ENCODE measurements around the gene TRPT1. TPM values are rescaled to one million over a fixed set of nuclear protein-coding genes. Genes with fewer than 3 reads are reported as not detected.

TRPT1 gene
- total and polyA plus RNA-seq, 9 of the 15 experiments (the other 6 are each of a cell fraction or from before 2014, with no cell fraction given) = 4.6 to 41.7 (median 23.1) TPM

- ChIA-PET POLR2A (interaction anchor here (0.6 to 1.2 kb wide), 5 partner anchors 10 to 428 kb away, joined by 3 to 7 read pairs (median 4); partner anchors contain the start of gene PLCB3), CTCF (ENCODE audit: low intra/inter-chr PET ratio) (no interaction called here)
- intact Hi-C loops (cut with micrococcal nuclease) = no loop called here
- BruUV-seq (replicated peaks) = no TSS peak
- Histone ChIP-seq H2AFZ (ENCODE audit: low read depth, low read length) (no peak overlapping the region), H3K27me3 (ENCODE audit: control insufficient read depth in 2 of 2, insufficient read depth in 2 of 2, low read length in 2 of 2) (no peaks in the 10 kb centered on the region), H3K4me3 (no peak overlapping the region), H4K20me1 (replicated peaks; ENCODE audit: control insufficient read depth, insufficient read depth, low read length) (0 out of 2 replicates have a peak, but pooled peaks cover 4% of the 10 kb centered on the region), H3K36me3 (ENCODE audit: control insufficient read depth, insufficient read depth, low read length) (peaks cover 90% of the 10 kb centered on the region), H3K9me1 (ENCODE audit: control insufficient read depth, insufficient read depth, low read length) (no peaks in the 10 kb centered on the region), H3K27ac (ENCODE audit: extremely low read depth, low read depth, low read length) (no peak overlapping the region), H3K9ac (ENCODE audit: insufficient read depth in 1 of 2, low read depth in 2 of 2, low read length in 2 of 2) (no peak overlapping the region; a peak in 1 of 4 replicates), H3K79me2 (ENCODE audit: control insufficient read depth, insufficient read depth, low read length) (no peaks in the 10 kb centered on the region), H3K4me2 (ENCODE audit: insufficient read depth, low read length) (no peak overlapping the region), H3K9me3 (replicated peaks; ENCODE audit: control insufficient read depth, insufficient read depth, low read depth, low read length) (no peaks in the 10 kb centered on the region), H3K4me1 (replicated peaks in 1 of 2; ENCODE audit: control insufficient read depth in 2 of 2, insufficient read depth in 2 of 2, low read length in 2 of 2) (peaks cover 0 to 42% of the 10 kb centered on the region in 2 experiments; a peak in 2 of 5 replicates)
- WGBS (ENCODE audit: insufficient coverage, low coverage, missing lambda C conversion rate) = 89% methylated on average over 12 of the region's 18 CpGs
- DNase-seq (ENCODE audit: extremely low read depth in 1 of 4, low spot score in 3 of 4) (no peak), ATAC-seq (no peak), FAIRE-seq (no peak)
- in situ Hi-C loops (cut with MboI) = no loop called here
- TF ChIP-seq KDM1A (IDR thresholded peaks at IDR 0.05) = no peak
- TF ChIP-seq ARID3A (IDR thresholded peaks at IDR 0.05; ENCODE audit: borderline replicate concordance, low read depth, low read length) = no peak
- TF ChIP-seq U2AF1 (optimal IDR thresholded peaks at IDR 0.05; ENCODE audit: low read depth, low read length) = no peak
- TF ChIP-seq MTA2 (IDR thresholded peaks at IDR 0.05; ENCODE audit: low read depth) = no peak
- TF ChIP-seq ZSCAN29 (IDR thresholded peaks at IDR 0.05) = no peak
- no peak for TF ChIP-seq CREB3 (tag; conservative IDR thresholded peaks at IDR 0.05; ENCODE audit: low read depth)
- no peak for TF ChIP-seq SMAD2 (IDR thresholded peaks at IDR 0.05; ENCODE audit: low read depth, low read length)
- no peak for TF ChIP-seq ZC3H4 (CRISPR knock-in tag; IDR thresholded peaks at IDR 0.05; ENCODE audit: borderline replicate concordance)
- no peak for TF ChIP-seq ZNF449 (CRISPR knock-in tag; IDR thresholded peaks at IDR 0.05)
- no peak for TF ChIP-seq HNRNPUL1 (IDR thresholded peaks at IDR 0.05; ENCODE audit: low read length)
- TF ChIP-seq GTF2B (IDR thresholded peaks at IDR 0.05; ENCODE audit: extremely low read depth, insufficient read length) = no peak
- no peak for TF ChIP-seq ZNF639 (CRISPR knock-in tag; conservative IDR thresholded peaks at IDR 0.05 in 1 of 2, IDR thresholded peaks at IDR 0.05 in 1 of 2)
- TF ChIP-seq SP1 (CRISPR knock-in tag; IDR thresholded peaks at IDR 0.05) = no peak
- TF ChIP-seq SAP30 (IDR thresholded peaks at IDR 0.05; ENCODE audit: borderline replicate concordance, insufficient read depth, low read depth, low read length, poor library complexity, severe bottlenecking) = no peak
Observed at GRCh38 chr11:64261556-64262080, 35.6 kb upstream of the TRPT1 start.
